ENCODE data around the gene PDHA1. TPM values are rescaled to one million over a fixed set of nuclear protein-coding genes. Genes with fewer than 3 reads are reported as not detected.

PDHA1 gene
- total and polyA plus RNA-seq, 2 donors from 2014 or later = 206 to 526 TPM

GRCh38 chrX:19373351-19373891 is 29.7 kb downstream of the PDHA1 start:
- no peak overlapping the region for H3K9ac ChIP-seq (ENCODE audit: low read length in 3 of 3)
- H3K4me1 ChIP-seq (ENCODE audit: control insufficient read depth in 2 of 3, insufficient read depth in 2 of 3, low read depth in 1 of 3, low read length in 3 of 3) = peaks cover 0 to 4% (median 0%) of the 10 kb centered on the region in 3 donors
- no peaks in the 10 kb centered on the region for H3K9me3 ChIP-seq (ENCODE audit: control insufficient read depth in 2 of 3, insufficient read depth in 1 of 3, low read length in 3 of 3)
- no peak overlapping the region for H3K4me3 ChIP-seq (ENCODE audit: low read length in 3 of 3)
- no peak overlapping the region for H3K27ac ChIP-seq (ENCODE audit: low read depth in 2 of 2, low read length in 2 of 2)
- no peak for TF ChIP-seq CTCF (IDR thresholded peaks at IDR 0.05; ENCODE audit: borderline replicate concordance, extremely low read depth, insufficient read depth)
- DNase-seq (peak in 2 of 5 donors; percentile 44 to 73), FAIRE-seq (no peak)
- no peaks in the 10 kb centered on the region for H3K27me3 ChIP-seq (ENCODE audit: control insufficient read depth, insufficient read depth, low read length)
- intact Hi-C loops (cut with DNase I) = no loop called here
- H3K36me3 ChIP-seq (ENCODE audit: control insufficient read depth in 2 of 3, insufficient read depth in 3 of 3, low read length in 3 of 3) = no peaks in the 10 kb centered on the region

GRCh38 chrX:19375546-19375945 is 31.8 kb downstream of the PDHA1 start:
- peaks cover 0 to 4% (median 0%) of the 10 kb centered on the region in 3 donors for H3K4me1 ChIP-seq (ENCODE audit: control insufficient read depth in 2 of 3, insufficient read depth in 2 of 3, low read depth in 1 of 3, low read length in 3 of 3)
- H3K9me3 ChIP-seq (ENCODE audit: control insufficient read depth in 2 of 3, insufficient read depth in 1 of 3, low read length in 3 of 3) = no peaks in the 10 kb centered on the region
- no peak overlapping the region for H3K9ac ChIP-seq (ENCODE audit: low read length in 3 of 3)
- no peaks in the 10 kb centered on the region for H3K27me3 ChIP-seq (ENCODE audit: control insufficient read depth, insufficient read depth, low read length)
- no peak overlapping the region for H3K4me3 ChIP-seq (ENCODE audit: low read length in 3 of 3)
- no peak for FAIRE-seq
- no peak for DNase-seq
- no peaks in the 10 kb centered on the region for H3K36me3 ChIP-seq (ENCODE audit: control insufficient read depth in 2 of 3, insufficient read depth in 3 of 3, low read length in 3 of 3)
- H3K27ac ChIP-seq (ENCODE audit: low read depth in 2 of 2, low read length in 2 of 2) = no peak overlapping the region
- intact Hi-C loops (cut with DNase I) = no loop called here
- no peak for TF ChIP-seq CTCF (IDR thresholded peaks at IDR 0.05; ENCODE audit: borderline replicate concordance, extremely low read depth, insufficient read depth)

- no peak for TF ChIP-seq CTCF (IDR thresholded peaks at IDR 0.05; ENCODE audit: borderline replicate concordance, extremely low read depth, insufficient read depth)
- no peak overlapping the region for H3K4me3 ChIP-seq (ENCODE audit: low read length in 3 of 3)
- H3K27ac ChIP-seq (ENCODE audit: low read depth in 2 of 2, low read length in 2 of 2) = no peak overlapping the region
- H3K9me3 ChIP-seq (ENCODE audit: control insufficient read depth in 2 of 3, insufficient read depth in 1 of 3, low read length in 3 of 3) = no peaks in the 10 kb centered on the region
- FAIRE-seq (no peak), DNase-seq (no peak)
- no peak overlapping the region for H3K9ac ChIP-seq (ENCODE audit: low read length in 3 of 3)
- H3K27me3 ChIP-seq (ENCODE audit: control insufficient read depth, insufficient read depth, low read length) = no peaks in the 10 kb centered on the region
- H3K36me3 ChIP-seq (ENCODE audit: control insufficient read depth in 2 of 3, insufficient read depth in 3 of 3, low read length in 3 of 3) = no peaks in the 10 kb centered on the region
- intact Hi-C loops (cut with DNase I) = no loop called here
- H3K4me1 ChIP-seq (ENCODE audit: control insufficient read depth in 2 of 3, insufficient read depth in 2 of 3, low read depth in 1 of 3, low read length in 3 of 3) = no peaks in the 10 kb centered on the region
These were observed 34.1 kb downstream of the PDHA1 start for GRCh38 chrX:19377799-19378198.

DNA sequence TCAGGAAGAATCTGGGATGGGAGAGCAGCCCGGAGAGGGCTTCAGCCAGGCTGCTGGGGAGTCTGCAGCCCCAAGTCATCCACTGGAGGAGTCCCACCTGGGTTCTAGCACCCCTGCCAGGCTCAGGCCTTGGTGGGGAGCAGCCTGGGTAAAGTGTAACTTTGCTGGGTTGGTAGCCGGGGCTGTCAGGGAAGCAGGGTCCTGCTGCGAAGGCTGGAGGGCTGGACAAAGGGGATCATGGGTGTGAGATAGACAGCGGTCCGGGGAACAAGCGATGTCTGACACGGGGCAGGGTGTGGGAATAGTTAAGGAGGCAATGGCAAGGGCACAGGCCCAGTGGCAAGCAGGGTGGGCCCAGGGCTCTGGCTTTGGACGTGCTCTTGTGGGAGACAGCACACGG is 37.6 kb downstream of the PDHA1 start:
- no peaks in the 10 kb centered on the region for H3K27me3 ChIP-seq (ENCODE audit: control insufficient read depth, insufficient read depth, low read length)
- intact Hi-C loops (cut with DNase I) = no loop called here
- no peaks in the 10 kb centered on the region for H3K4me1 ChIP-seq (ENCODE audit: control insufficient read depth in 2 of 3, insufficient read depth in 2 of 3, low read depth in 1 of 3, low read length in 3 of 3)
- TF ChIP-seq CTCF (IDR thresholded peaks at IDR 0.05; ENCODE audit: borderline replicate concordance, extremely low read depth, insufficient read depth) = no peak
- H3K4me3 ChIP-seq (ENCODE audit: low read length in 3 of 3) = no peak overlapping the region
- no peak overlapping the region for H3K9ac ChIP-seq (ENCODE audit: low read length in 3 of 3)
- no peak overlapping the region for H3K27ac ChIP-seq (ENCODE audit: low read depth in 2 of 2, low read length in 2 of 2)
- no peak for FAIRE-seq
- DNase-seq = no peak
- no peaks in the 10 kb centered on the region for H3K36me3 ChIP-seq (ENCODE audit: control insufficient read depth in 2 of 3, insufficient read depth in 3 of 3, low read length in 3 of 3)
- H3K9me3 ChIP-seq (ENCODE audit: control insufficient read depth in 2 of 3, insufficient read depth in 1 of 3, low read length in 3 of 3) = no peaks in the 10 kb centered on the region
